Upper lobe of right lung (tissue), 1 donor: ENCODE data around the gene PYDC2. TPM values are rescaled to one million over a fixed set of nuclear protein-coding genes. Genes with fewer than 3 reads are reported as not detected.

Experiments used
- ATAC-seq: fragments of 200-7000 bp; cut with Tn5 transposase; one replicate; pipeline ENCODE4 v1.9.1; 2020; ENCODE audit warnings: mild to moderate bottlenecking, moderate library complexity
- DNase-seq: peaks from one replicate; pipeline ENCODE4 v3.0.0-alpha.2; 2020
- H3K27ac ChIP-seq: fragments of 200-600 bp; one replicate; pipeline ENCODE4 v1.8.0; 2022
- H3K27me3 ChIP-seq: fragments of 200-600 bp; one replicate; pipeline ENCODE4 v1.8.0; 2022; ENCODE audit warnings: mild to moderate bottlenecking
- H3K36me3 ChIP-seq: fragments of 200-600 bp; one replicate; pipeline ENCODE4 v1.8.0; 2022
- H3K4me1 ChIP-seq: fragments of 200-600 bp; one replicate; pipeline ENCODE4 v1.8.0; 2022
- H3K4me3 ChIP-seq: fragments of 200-600 bp; one replicate; pipeline ENCODE4 v1.8.0; 2022; ENCODE audit warnings: mild to moderate bottlenecking
- H3K9me3 ChIP-seq: fragments of 200-600 bp; one replicate; pipeline ENCODE4 v1.8.0; 2022
- intact Hi-C: fragments of 100-400 bp; cut with DNase I; formaldehyde crosslinking; loops from one replicate; pipeline ENCODE4 v1.11.0; 2022
- total RNA-seq: library from RNA; stranded (reverse); fragmentation: NEBNext Ultra II Directional; extraction: Animal tissue kit (Norgen Biotek cat#: 25700); gene quantifications from one replicate; pipeline ENCODE4 v1.2.1, GENCODE V29; 2021
- TF ChIP-seq, protein P1 (sequence below): fragments of 200-600 bp; IDR thresholded peaks from one replicate; pipeline ENCODE4 v1.8.0; 2022; ENCODE audit warnings: antibody characterized with exemption
- donor health status: DM: no; HTN: yes; CAD: no; lungs with severe emphysema.

The PYDC2 gene
- total RNA-seq, 1 donor from 2014 or later, result not detected

- intact Hi-C loops, result no loop called here
- no peak overlapping the region for H3K4me3 ChIP-seq
- ATAC-seq, result no peak
Observed at GRCh38 chr3:191431160-191431822, 29.7 kb upstream of the PYDC2 start.

GRCh38 chr3:191432162-191432561, 28.8 kb upstream of the PYDC2 start:
- no peak overlapping the region for H3K27ac ChIP-seq
- intact Hi-C loops, result no loop called here
- no peak for ATAC-seq
- no peaks in the 10 kb centered on the region for H3K4me1 ChIP-seq
- peaks cover 5% of the 10 kb centered on the region for H3K27me3 ChIP-seq
- H3K4me3 ChIP-seq, result no peak overlapping the region
- no peaks in the 10 kb centered on the region for H3K9me3 ChIP-seq
- no peaks in the 10 kb centered on the region for H3K36me3 ChIP-seq
- TF ChIP-seq, protein P1, sequence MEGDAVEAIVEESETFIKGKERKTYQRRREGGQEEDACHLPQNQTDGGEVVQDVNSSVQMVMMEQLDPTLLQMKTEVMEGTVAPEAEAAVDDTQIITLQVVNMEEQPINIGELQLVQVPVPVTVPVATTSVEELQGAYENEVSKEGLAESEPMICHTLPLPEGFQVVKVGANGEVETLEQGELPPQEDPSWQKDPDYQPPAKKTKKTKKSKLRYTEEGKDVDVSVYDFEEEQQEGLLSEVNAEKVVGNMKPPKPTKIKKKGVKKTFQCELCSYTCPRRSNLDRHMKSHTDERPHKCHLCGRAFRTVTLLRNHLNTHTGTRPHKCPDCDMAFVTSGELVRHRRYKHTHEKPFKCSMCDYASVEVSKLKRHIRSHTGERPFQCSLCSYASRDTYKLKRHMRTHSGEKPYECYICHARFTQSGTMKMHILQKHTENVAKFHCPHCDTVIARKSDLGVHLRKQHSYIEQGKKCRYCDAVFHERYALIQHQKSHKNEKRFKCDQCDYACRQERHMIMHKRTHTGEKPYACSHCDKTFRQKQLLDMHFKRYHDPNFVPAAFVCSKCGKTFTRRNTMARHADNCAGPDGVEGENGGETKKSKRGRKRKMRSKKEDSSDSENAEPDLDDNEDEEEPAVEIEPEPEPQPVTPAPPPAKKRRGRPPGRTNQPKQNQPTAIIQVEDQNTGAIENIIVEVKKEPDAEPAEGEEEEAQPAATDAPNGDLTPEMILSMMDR, result no peak
- DNase-seq, result no peak

More at GRCh38 chr3:191431160-191431822, 29.7 kb upstream of the PYDC2 start:
- no peaks in the 10 kb centered on the region for H3K36me3 ChIP-seq
- H3K9me3 ChIP-seq, result no peaks in the 10 kb centered on the region
- H3K27ac ChIP-seq, result no peak overlapping the region
- TF ChIP-seq, protein P1, result no peak
- H3K4me1 ChIP-seq, result no peaks in the 10 kb centered on the region
- DNase-seq, result no peak
- peaks cover 5% of the 10 kb centered on the region for H3K27me3 ChIP-seq

DNA sequence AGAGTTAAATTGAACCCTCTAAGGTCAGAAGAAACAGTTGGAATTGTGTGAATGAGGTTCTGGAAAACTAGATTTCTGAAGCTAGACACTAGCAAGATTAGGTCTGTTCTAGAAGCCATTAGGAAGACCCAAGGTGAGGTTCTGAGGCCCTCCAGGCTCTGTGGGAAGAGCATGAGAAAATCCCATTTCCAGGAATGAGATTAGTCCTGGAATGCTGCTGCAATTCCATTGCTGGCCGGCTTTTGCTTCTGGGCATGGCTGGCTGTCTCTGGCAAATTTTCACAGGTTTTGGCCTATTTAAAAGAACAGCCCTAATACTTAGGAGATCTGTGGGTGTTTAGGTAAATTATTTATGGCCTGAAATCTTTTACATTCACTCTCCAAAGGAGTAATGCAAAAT, 26.9 kb upstream of the PYDC2 start:
- no peaks in the 10 kb centered on the region for H3K36me3 ChIP-seq
- H3K27ac ChIP-seq, result no peak overlapping the region
- TF ChIP-seq, protein P1, result no peak
- ATAC-seq, result no peak
- H3K9me3 ChIP-seq, result no peaks in the 10 kb centered on the region
- H3K27me3 ChIP-seq, result peaks cover 5% of the 10 kb centered on the region
- no peak overlapping the region for H3K4me3 ChIP-seq
- DNase-seq, result no peak
- no peaks in the 10 kb centered on the region for H3K4me1 ChIP-seq
- intact Hi-C loops, result no loop called here

GRCh38 chr3:191435981-191436380, 25.0 kb upstream of the PYDC2 start:
- H3K27me3 ChIP-seq, result no peaks in the 10 kb centered on the region
- DNase-seq (no peak), ATAC-seq (no peak)
- no peaks in the 10 kb centered on the region for H3K9me3 ChIP-seq
- TF ChIP-seq, protein P1, result no peak
- no peak overlapping the region for H3K27ac ChIP-seq
- no peak overlapping the region for H3K4me3 ChIP-seq
- intact Hi-C loops, result no loop called here
- no peaks in the 10 kb centered on the region for H3K4me1 ChIP-seq
- H3K36me3 ChIP-seq, result no peaks in the 10 kb centered on the region

- TF ChIP-seq, protein P1, result no peak
- Histone ChIP-seq H3K9me3 (no peaks in the 10 kb centered on the region), H3K36me3 (no peaks in the 10 kb centered on the region), H3K4me3 (no peak overlapping the region), H3K27ac (no peak overlapping the region), H3K4me1 (no peaks in the 10 kb centered on the region), H3K27me3 (no peaks in the 10 kb centered on the region)
- ATAC-seq, result no peak
- DNase-seq, result no peak
- intact Hi-C loops, result no loop called here
Observed at GRCh38 chr3:191438150-191438814, 22.7 kb upstream of the PYDC2 start.
